ENCODE measurements around the gene EPHB1.

The EPHB1 gene

DNA sequence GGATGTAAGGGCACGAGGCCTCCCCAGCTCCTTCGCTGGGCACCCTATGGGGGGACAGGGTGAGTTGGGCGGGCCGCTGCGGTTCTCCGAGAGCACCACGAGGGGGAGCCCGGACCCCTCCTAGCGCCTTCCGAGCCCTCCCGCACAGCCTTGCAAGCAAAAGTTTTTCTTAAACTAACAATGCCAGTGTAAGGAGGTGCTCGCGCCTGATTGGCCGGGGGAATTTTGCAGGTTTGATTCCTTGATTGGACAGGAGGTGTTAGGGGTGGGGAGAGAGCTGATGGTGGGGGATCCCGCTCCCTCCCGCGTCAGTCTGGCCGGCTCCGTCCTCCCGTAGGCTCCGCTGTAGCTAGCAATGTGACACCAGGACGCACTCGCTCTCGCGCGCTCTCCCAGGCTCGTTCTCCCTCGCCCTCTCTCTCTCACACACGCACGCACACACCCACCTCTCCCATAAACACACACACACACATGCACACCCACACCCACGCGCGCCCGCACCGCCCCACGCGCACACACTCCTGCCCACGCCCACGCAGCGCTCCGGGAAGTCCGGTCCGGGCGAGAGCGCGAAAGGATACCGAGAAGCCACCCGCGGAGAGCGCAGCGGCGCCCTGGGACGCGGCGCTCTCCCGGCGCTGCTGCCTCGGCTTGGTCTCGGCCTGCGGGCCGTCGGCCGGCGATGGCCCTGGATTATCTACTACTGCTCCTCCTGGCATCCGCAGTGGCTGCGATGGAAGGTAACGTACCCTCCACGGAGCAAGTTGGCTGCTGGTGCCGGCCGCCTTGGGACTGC, at the start of gene EPHB1:
Gene EPHB1, plus strand, starts transcription at position 311 of the 796 bp plus-strand sequence.
- DNase-seq (ENCODE audit: extremely low read depth in 1 of 2, low read depth in 1 of 2) = peak; percentile 47 to 49

- no peak for DNase-seq (ENCODE audit: extremely low read depth in 1 of 2, low read depth in 1 of 2)
Observed at GRCh38 chr3:134748698-134749097, 46.4 kb upstream of the EPHB1 start.

DNA sequence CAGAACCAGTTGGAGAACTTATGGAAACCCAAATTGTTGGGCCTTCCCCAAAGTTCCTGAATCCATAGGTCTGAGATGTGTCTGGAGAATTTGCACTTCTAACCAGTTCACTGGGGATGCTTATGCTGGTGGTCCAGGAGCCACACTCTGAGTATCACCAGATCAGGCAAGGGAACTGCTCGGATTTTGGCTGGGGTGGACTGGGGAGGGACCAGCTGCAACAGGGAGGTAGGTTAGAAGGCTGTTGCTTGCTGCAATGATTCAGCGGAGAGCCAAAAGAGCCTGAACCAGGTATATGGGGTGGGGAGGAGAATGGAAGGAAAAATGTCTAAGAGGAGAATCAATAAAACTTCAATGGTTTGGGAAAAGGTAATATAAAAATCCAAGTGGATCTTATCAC, 45.9 kb upstream of the EPHB1 start:
- DNase-seq (ENCODE audit: extremely low read depth in 1 of 2, low read depth in 1 of 2) = no peak

GRCh38 chr3:134749802-134750553, 45.1 kb upstream of the EPHB1 start:
- no peak for DNase-seq (ENCODE audit: extremely low read depth in 1 of 2, low read depth in 1 of 2)

DNA sequence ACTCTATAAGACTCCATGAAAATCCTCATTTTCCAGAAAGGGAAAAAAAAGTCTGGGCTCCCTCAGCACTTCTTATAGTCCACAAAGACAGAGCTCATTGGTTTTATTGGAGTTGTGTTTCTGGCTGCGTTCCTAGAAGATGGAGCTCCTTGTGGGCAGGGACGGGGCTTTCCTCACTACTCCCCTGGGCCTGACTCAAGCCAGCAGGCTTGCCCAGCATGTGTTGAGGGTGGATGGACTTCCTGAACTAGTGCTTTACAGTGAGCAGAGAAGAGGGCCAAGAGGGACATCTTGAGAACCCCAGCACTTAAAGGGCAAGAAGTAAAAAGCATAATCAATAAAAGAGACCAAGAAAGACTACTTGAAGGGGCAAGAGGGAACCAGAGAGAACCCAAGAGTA, 43.2 kb upstream of the EPHB1 start:
- DNase-seq (ENCODE audit: extremely low read depth in 1 of 2, low read depth in 1 of 2) = no peak

GRCh38 chr3:134752761-134753461, 42.1 kb upstream of the EPHB1 start:
- DNase-seq (ENCODE audit: extremely low read depth in 1 of 2, low read depth in 1 of 2) = no peak

DNA sequence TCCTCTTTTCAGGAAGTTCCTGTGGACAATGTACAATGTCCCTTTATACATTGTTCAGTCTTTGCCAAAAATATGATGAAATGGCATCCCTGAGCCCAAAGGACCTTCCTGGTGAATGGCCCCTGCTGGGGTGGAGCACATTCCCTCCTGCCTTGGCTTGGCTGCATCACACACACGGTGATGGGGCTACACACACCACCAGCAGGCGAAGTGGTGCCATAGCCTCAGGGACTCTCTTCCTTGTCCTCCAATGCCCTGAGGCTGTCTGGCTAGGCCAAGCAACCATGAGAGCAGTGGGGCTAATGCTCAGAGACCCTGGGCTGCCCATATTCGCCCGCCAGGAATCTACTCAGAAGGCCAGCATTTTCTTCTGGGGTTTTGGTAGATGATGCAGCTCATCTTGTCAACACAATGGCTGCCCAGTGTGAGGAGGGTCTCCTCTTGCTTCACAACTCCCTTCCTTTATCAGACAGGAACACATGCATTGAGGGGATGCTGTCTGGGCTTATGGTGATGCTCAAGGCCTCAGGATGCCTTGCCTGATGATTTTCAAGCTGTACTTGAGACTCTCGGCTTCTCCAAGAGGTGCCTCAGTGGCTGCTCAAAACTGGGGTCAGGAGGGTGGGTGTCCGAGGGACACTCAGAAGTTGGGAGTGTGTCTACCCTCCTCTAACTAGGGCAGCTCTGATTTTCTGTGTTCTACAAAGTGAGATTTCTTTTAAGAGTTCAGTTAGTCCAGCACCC, 40.9 kb upstream of the EPHB1 start:
- no peak for DNase-seq (ENCODE audit: extremely low read depth in 1 of 2, low read depth in 1 of 2)

DNA sequence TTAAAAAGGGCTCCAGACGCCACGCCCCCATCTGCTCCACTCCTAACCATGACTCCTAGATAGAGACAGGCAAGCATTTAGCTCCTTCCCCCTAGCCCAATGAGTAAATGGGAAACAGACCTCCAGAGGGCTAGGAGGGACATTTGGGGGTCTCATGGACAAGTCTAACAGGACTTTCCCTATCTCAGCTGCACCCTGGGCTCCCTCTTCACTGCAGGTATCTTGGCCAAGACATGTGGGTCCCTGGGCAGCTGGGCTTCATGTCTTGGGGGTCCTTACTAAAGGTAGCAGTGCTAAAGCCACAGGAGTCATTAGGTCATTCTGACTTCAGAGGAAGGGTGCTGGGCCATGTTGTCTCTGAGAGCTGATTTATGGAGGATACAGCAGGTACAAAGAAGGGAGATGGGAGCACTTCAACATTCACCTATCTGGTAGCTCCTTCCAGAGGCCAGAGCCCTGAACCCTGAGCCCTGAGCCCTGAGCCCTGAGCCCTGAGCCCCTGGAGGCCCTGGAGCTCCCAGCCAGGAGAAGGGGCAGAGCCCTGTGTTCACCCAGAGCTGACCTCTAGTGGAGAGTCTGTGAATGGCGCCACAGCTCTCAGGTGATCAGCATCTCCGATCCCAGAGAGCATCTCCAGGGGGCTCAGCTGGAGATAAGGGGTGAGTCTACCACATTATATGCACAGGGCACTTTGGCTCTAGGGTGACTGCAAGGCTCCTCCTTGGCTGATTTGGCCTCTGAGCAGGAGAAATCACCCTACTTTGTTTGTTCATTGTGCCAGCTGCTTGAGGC, 40.1 kb upstream of the EPHB1 start:
- peak in 1 of 2 donors; percentile 8 for DNase-seq (ENCODE audit: extremely low read depth in 1 of 2, low read depth in 1 of 2)

DNA sequence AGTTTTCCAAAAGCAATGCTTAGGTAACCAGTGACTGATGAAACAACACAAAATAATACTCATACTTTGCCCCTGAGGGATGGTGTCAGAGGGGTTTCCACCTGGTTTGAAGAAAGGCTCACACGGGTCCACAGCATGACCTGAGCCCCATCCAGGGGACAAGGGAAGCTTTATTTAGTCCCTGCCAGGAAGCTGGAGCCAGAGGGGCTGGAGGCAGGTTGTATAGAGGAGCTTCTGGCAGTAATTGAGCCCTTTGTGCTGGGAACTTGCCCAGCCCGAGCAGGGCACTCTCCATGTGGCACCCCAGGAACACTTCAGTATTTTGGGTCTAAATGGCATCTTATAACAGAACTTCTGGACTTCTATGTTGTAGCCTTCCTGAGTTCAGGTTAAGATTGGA, 39.2 kb upstream of the EPHB1 start:
- no peak for DNase-seq (ENCODE audit: extremely low read depth in 1 of 2, low read depth in 1 of 2)

- DNase-seq (ENCODE audit: extremely low read depth in 1 of 2, low read depth in 1 of 2) = no peak
Observed at GRCh38 chr3:134757549-134758069, 37.5 kb upstream of the EPHB1 start.

GRCh38 chr3:134761213-134761612, 33.8 kb upstream of the EPHB1 start:
- DNase-seq (ENCODE audit: extremely low read depth in 1 of 2, low read depth in 1 of 2) = no peak

DNA sequence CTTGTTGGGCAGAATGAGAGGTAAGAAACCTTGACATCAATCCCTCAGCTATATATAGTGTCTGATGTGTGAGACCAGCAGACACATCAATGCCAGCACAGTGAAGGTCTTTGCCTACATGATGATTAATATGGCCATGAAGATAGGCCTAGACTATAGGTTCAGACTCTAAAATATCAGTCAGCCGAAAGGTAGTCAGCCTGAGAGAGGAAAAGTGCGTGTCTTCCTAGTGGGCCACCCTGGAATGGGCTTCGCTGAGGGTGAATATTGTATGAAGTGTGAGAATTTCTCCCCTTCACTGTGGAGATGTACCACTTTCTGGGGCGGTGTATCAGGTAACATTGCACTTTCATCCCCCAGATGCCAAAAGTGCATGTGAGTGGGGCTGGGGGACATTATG, 33.0 kb upstream of the EPHB1 start:
- no peak for DNase-seq (ENCODE audit: extremely low read depth in 1 of 2, low read depth in 1 of 2)

GRCh38 chr3:134765468-134765867, 29.6 kb upstream of the EPHB1 start:
- DNase-seq (ENCODE audit: extremely low read depth in 1 of 2, low read depth in 1 of 2) = no peak

DNA sequence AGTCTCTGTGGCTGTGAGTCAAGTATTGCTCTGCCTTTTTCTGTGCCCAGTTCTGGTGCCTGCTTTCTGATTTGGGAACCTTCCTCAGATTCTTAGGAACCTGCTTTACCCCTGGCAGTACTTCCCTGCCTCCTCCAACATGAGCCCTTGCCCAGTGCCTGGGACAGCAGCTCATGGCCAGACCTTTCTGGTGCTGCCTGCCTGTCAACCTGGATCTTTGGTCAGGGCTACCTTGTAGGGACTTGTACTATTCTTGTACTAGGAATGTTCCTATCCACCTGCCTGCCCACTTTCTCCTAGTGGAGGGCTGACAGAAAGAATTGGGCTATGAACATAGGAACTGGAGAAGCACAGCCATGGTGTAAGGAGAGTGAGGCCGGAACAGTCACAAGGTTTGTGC, 28.8 kb upstream of the EPHB1 start:
- no peak for DNase-seq (ENCODE audit: extremely low read depth in 1 of 2, low read depth in 1 of 2)

- DNase-seq (ENCODE audit: extremely low read depth in 1 of 2, low read depth in 1 of 2) = no peak
Observed at GRCh38 chr3:134768116-134768515, 26.9 kb upstream of the EPHB1 start.

- no peak for DNase-seq (ENCODE audit: extremely low read depth in 1 of 2, low read depth in 1 of 2)
Observed at GRCh38 chr3:134768837-134769236, 26.2 kb upstream of the EPHB1 start.

- DNase-seq (ENCODE audit: extremely low read depth in 1 of 2, low read depth in 1 of 2) = no peak
Observed at GRCh38 chr3:134769287-134769868, 25.7 kb upstream of the EPHB1 start.

GRCh38 chr3:134772011-134772410, 23.0 kb upstream of the EPHB1 start:
- no peak for DNase-seq (ENCODE audit: extremely low read depth in 1 of 2, low read depth in 1 of 2)

DNA sequence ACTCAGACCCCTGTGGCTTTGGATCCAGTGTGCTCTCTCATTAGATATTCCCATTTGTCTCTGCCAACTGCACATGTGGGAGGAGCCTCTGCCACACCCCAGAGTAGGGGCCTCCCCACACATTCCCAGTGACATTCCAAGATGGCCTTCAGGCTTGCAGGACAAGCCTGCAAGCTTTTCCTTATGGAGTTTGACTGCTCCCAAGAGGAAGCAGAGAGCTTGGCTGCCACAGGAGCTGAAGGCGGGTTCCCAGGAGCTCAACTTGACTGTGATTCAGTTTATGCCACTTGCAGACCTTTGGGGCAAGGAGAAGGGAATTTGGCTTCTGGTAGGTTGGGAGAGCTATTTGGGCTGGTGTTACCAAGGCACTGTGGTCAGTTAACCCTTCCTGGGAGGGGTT, 22.5 kb upstream of the EPHB1 start:
- no peak for DNase-seq (ENCODE audit: extremely low read depth in 1 of 2, low read depth in 1 of 2)

GRCh38 chr3:134775831-134776230, 19.2 kb upstream of the EPHB1 start:
- DNase-seq (ENCODE audit: extremely low read depth in 1 of 2, low read depth in 1 of 2) = no peak

Data from stimulated activated CD8-positive, alpha-beta memory T cell treated with anti-CD3 and anti-CD28 coated beads, Interleukin-7, amount 100 ng/mL, for 48 hours (primary cell).